HUES48 (cell line): ENCODE measurements around the gene LIMD2.

ENCODE experiments used
- H3K27ac ChIP-seq: one replicate; pipeline ENCODE4 v1.7.0; 2013; ENCODE audit warnings: low read depth, low read length, inconsistent platforms
- H3K27me3 ChIP-seq: 2 replicates; pipeline ENCODE4 v1.6.1; 2013; ENCODE audit warnings: mild to moderate bottlenecking, low read length; ENCODE audit not compliant: control insufficient read depth, insufficient read depth
- H3K36me3 ChIP-seq: 2 replicates; pipeline ENCODE4 v1.6.1; 2013; ENCODE audit warnings: low read length; ENCODE audit not compliant: control insufficient read depth, insufficient read depth
- H3K4me1 ChIP-seq: 2 replicates; pipeline ENCODE4 v1.6.1; 2013; ENCODE audit warnings: mild to moderate bottlenecking, low read length; ENCODE audit not compliant: control insufficient read depth, insufficient read depth
- H3K4me3 ChIP-seq: 2 replicates; pipeline ENCODE4 v1.5.1; 2013; ENCODE audit warnings: mild to moderate bottlenecking, low read depth, low read length
- H3K9ac ChIP-seq: 2 replicates; pipeline ENCODE4 v1.6.1; 2013; ENCODE audit warnings: mild to moderate bottlenecking, low read depth, low read length, moderate library complexity
- H3K9me3 ChIP-seq: 2 replicates; pipeline ENCODE4 v1.6.1; 2013; ENCODE audit warnings: low read length; ENCODE audit not compliant: control insufficient read depth, insufficient read depth

The LIMD2 gene

GRCh38 chr17:63693411-63694113, 6.4 kb downstream of the LIMD2 start:
- H3K27ac ChIP-seq, result no peak overlapping the region
- H3K27me3 ChIP-seq, result no peaks in the 10 kb centered on the region
- no peak overlapping the region for H3K9ac ChIP-seq
- H3K4me3 ChIP-seq, result no peak overlapping the region
- H3K36me3 ChIP-seq, result peaks cover 61% of the 10 kb centered on the region
- H3K9me3 ChIP-seq, result no peaks in the 10 kb centered on the region
- peaks cover 20% of the 10 kb centered on the region; the same call in 1 of the 2 replicates for H3K4me1 ChIP-seq

- Histone ChIP-seq H3K9me3 (no peaks in the 10 kb centered on the region), H3K9ac (no peak overlapping the region), H3K4me3 (no peak overlapping the region), H3K27me3 (no peaks in the 10 kb centered on the region), H3K4me1 (peaks cover 10% of the 10 kb centered on the region; the same call in 1 of the 2 replicates), H3K27ac (no peak overlapping the region), H3K36me3 (peaks cover 59% of the 10 kb centered on the region)
Observed at GRCh38 chr17:63692195-63692816, 7.6 kb downstream of the LIMD2 start.

- peaks cover 2% of the 10 kb centered on the region; the same call in 1 of the 2 replicates for H3K4me1 ChIP-seq
- no peaks in the 10 kb centered on the region for H3K27me3 ChIP-seq
- no peak overlapping the region for H3K4me3 ChIP-seq
- H3K27ac ChIP-seq, result no peak overlapping the region
- peaks cover 58% of the 10 kb centered on the region for H3K36me3 ChIP-seq
- H3K9me3 ChIP-seq, result no peaks in the 10 kb centered on the region
- no peak overlapping the region for H3K9ac ChIP-seq
Observed at GRCh38 chr17:63689479-63689878, 10.4 kb downstream of the LIMD2 start.

- Histone ChIP-seq H3K4me1 (no peaks in the 10 kb centered on the region), H3K9me3 (no peaks in the 10 kb centered on the region), H3K27ac (no peak overlapping the region), H3K4me3 (no peak overlapping the region), H3K9ac (no peak overlapping the region), H3K27me3 (no peaks in the 10 kb centered on the region), H3K36me3 (peaks cover 51% of the 10 kb centered on the region)
Observed at GRCh38 chr17:63688396-63689020, 11.4 kb downstream of the LIMD2 start.

GRCh38 chr17:63686138-63686685, 13.7 kb downstream of the LIMD2 start:
- peaks cover 49% of the 10 kb centered on the region for H3K36me3 ChIP-seq
- H3K9ac ChIP-seq, result no peak overlapping the region
- 0 out of 2 replicates have a peak, but pooled peaks cover 3% of the 10 kb centered on the region for H3K4me1 ChIP-seq
- H3K27ac ChIP-seq, result no peak overlapping the region
- no peaks in the 10 kb centered on the region for H3K27me3 ChIP-seq
- H3K4me3 ChIP-seq, result no peak overlapping the region
- no peaks in the 10 kb centered on the region for H3K9me3 ChIP-seq

GRCh38 chr17:63685578-63685977, 14.3 kb downstream of the LIMD2 start:
- Histone ChIP-seq H3K4me3 (no peak overlapping the region), H3K27ac (no peak overlapping the region), H3K36me3 (peaks cover 42% of the 10 kb centered on the region)

GRCh38 chr17:63685041-63685440, 14.9 kb downstream of the LIMD2 start:
- Histone ChIP-seq H3K9ac (no peak overlapping the region), H3K9me3 (no peaks in the 10 kb centered on the region), H3K4me1 (0 out of 2 replicates have a peak, but pooled peaks cover 6% of the 10 kb centered on the region), H3K27me3 (no peaks in the 10 kb centered on the region), H3K4me3 (no peak overlapping the region), H3K27ac (no peak overlapping the region), H3K36me3 (peaks cover 40% of the 10 kb centered on the region)

More at GRCh38 chr17:63685578-63685977, 14.3 kb downstream of the LIMD2 start:
- H3K9me3 ChIP-seq, result no peaks in the 10 kb centered on the region
- no peaks in the 10 kb centered on the region for H3K27me3 ChIP-seq
- no peak overlapping the region for H3K9ac ChIP-seq
- 0 out of 2 replicates have a peak, but pooled peaks cover 6% of the 10 kb centered on the region for H3K4me1 ChIP-seq

GRCh38 chr17:63682981-63683380, 16.9 kb downstream of the LIMD2 start:
- no peak overlapping the region for H3K27ac ChIP-seq
- peaks cover 27% of the 10 kb centered on the region; the same call in 1 of the 2 replicates for H3K36me3 ChIP-seq
- H3K27me3 ChIP-seq, result no peaks in the 10 kb centered on the region

GRCh38 chr17:63682441-63682840, 17.5 kb downstream of the LIMD2 start:
- no peak overlapping the region for H3K4me3 ChIP-seq
- no peaks in the 10 kb centered on the region for H3K27me3 ChIP-seq
- H3K27ac ChIP-seq, result no peak overlapping the region
- no peaks in the 10 kb centered on the region for H3K9me3 ChIP-seq
- peaks cover 27% of the 10 kb centered on the region; the same call in 1 of the 2 replicates for H3K36me3 ChIP-seq
- H3K9ac ChIP-seq, result no peak overlapping the region
- 0 out of 2 replicates have a peak, but pooled peaks cover 6% of the 10 kb centered on the region for H3K4me1 ChIP-seq

More at GRCh38 chr17:63682981-63683380, 16.9 kb downstream of the LIMD2 start:
- Histone ChIP-seq H3K9ac (no peak overlapping the region), H3K4me1 (0 out of 2 replicates have a peak, but pooled peaks cover 6% of the 10 kb centered on the region), H3K4me3 (no peak overlapping the region), H3K9me3 (no peaks in the 10 kb centered on the region)

GRCh38 chr17:63681530-63681929, 18.4 kb downstream of the LIMD2 start:
- Histone ChIP-seq H3K27ac (no peak overlapping the region), H3K4me1 (0 out of 2 replicates have a peak, but pooled peaks cover 6% of the 10 kb centered on the region), H3K4me3 (no peak overlapping the region), H3K9me3 (no peaks in the 10 kb centered on the region), H3K36me3 (peaks cover 27% of the 10 kb centered on the region; the same call in 1 of the 2 replicates), H3K9ac (no peak overlapping the region), H3K27me3 (no peaks in the 10 kb centered on the region)
